ENCODE measurements around the gene NKX1-2. TPM values are rescaled to one million over a fixed set of nuclear protein-coding genes. Genes with fewer than 3 reads are reported as not detected.

NKX1-2 gene
- polyA plus RNA-seq, 2 of the 4 experiments (the other 2 are of a cell fraction), result 0.08 to 0.16 TPM

GRCh38 chr10:124496150-124496549 lies 46.3 kb upstream of the NKX1-2 start:
- 91% methylated on average over 14 of the region's 14 CpGs for WGBS (ENCODE audit: missing lambda C conversion rate)
- Histone ChIP-seq H3K4me3 (no peak overlapping the region), H3K4me1 (no peaks in the 10 kb centered on the region), H3K9me3 (peaks cover 7% of the 10 kb centered on the region; the same call in 2 of the 3 replicates), H3K4me2 (no peak overlapping the region), H3K27ac (no peak overlapping the region)
- TF ChIP-seq JUNB (IDR thresholded peaks at IDR 0.05), result no peak
- TF ChIP-seq ELK1 (IDR thresholded peaks at IDR 0.05; ENCODE audit: low read depth, low read length), result no peak
- TF ChIP-seq FOSL2 (IDR thresholded peaks at IDR 0.05), result no peak
- no peak for TF ChIP-seq FOSL2 (CRISPR knock-in tag; IDR thresholded peaks at IDR 0.05)
- TF ChIP-seq CHD2 (IDR thresholded peaks at IDR 0.05; ENCODE audit: low read length, partially characterized antibody), result no peak
- no peak for TF ChIP-seq HEYL (CRISPR knock-in tag; IDR thresholded peaks at IDR 0.05)
- no peak for TF ChIP-seq ZC3H11A (IDR thresholded peaks at IDR 0.05)
- no peak for DNase-seq (ENCODE audit: low read depth in 1 of 2, low spot score in 1 of 2)
- FAIRE-seq, result no peak
- no peak for ATAC-seq
- ChIA-PET CTCF (no interaction called here), POLR2A (interaction anchor here (1.2 kb wide), 1 partner anchor 77 kb away, joined by 3 read pairs; the partner anchor contains the start of gene OAT)

GRCh38 chr10:124495725-124496124 lies 45.9 kb upstream of the NKX1-2 start:
- Histone ChIP-seq H3K27ac (no peak overlapping the region), H3K4me1 (no peaks in the 10 kb centered on the region), H3K4me2 (no peak overlapping the region), H3K9me3 (peaks cover 3% of the 10 kb centered on the region; the same call in 2 of the 3 replicates), H3K4me3 (no peak overlapping the region)
- POLR2A ChIA-PET, result interaction anchor here (1.2 kb wide), 1 partner anchor 77 kb away, joined by 3 read pairs; the partner anchor contains the start of gene OAT
- FAIRE-seq, result no peak
- no peak for ATAC-seq
- 88% methylated on average over 11 of the region's 11 CpGs for WGBS (ENCODE audit: missing lambda C conversion rate)
- TF ChIP-seq RNF2 (IDR thresholded peaks at IDR 0.05; ENCODE audit: borderline replicate concordance, low read depth) (no peak), HOXB5 (CRISPR knock-in tag; IDR thresholded peaks at IDR 0.05) (no peak), CHD2 (IDR thresholded peaks at IDR 0.05; ENCODE audit: low read length, partially characterized antibody) (no peak), KDM1A (IDR thresholded peaks at IDR 0.05; ENCODE audit: low read depth) (no peak), REST (IDR thresholded peaks at IDR 0.05) (no peak), MAX (IDR thresholded peaks at IDR 0.05) (no peak), FOSB (CRISPR knock-in tag; IDR thresholded peaks at IDR 0.05) (no peak), JUN (IDR thresholded peaks at IDR 0.05) (no peak), FOSL2 (IDR thresholded peaks at IDR 0.05) (no peak), FOSL2 (CRISPR knock-in tag; IDR thresholded peaks at IDR 0.05) (no peak)
- CTCF ChIA-PET, result no interaction called here
- DNase-seq (ENCODE audit: low read depth in 1 of 2, low spot score in 1 of 2), result no peak

- no peaks in the 10 kb centered on the region for H3K4me1 ChIP-seq
- ATAC-seq, result no peak
- FAIRE-seq, result no peak
- CTCF ChIA-PET, result no interaction called here
- WGBS (ENCODE audit: missing lambda C conversion rate), result 88% methylated on average over 5 of the region's 7 CpGs
- TF ChIP-seq NR3C1 (IDR thresholded peaks at IDR 0.05) (no peak), HMGXB4 (CRISPR knock-in tag; IDR thresholded peaks at IDR 0.05; ENCODE audit: borderline replicate concordance) (no peak), NPAS2 (CRISPR knock-in tag; IDR thresholded peaks at IDR 0.05; ENCODE audit: borderline replicate concordance) (no peak), ZFP36 (IDR thresholded peaks at IDR 0.05; ENCODE audit: borderline replicate concordance, partially characterized antibody) (no peak), HOXB13 (CRISPR knock-in tag; IDR thresholded peaks at IDR 0.05; ENCODE audit: low read depth) (no peak), HEYL (CRISPR knock-in tag; IDR thresholded peaks at IDR 0.05) (no peak), KDM5A (IDR thresholded peaks at IDR 0.05) (no peak), JUNB (IDR thresholded peaks at IDR 0.05) (no peak), RARB (CRISPR knock-in tag; IDR thresholded peaks at IDR 0.05) (no peak), HOXA7 (CRISPR knock-in tag; IDR thresholded peaks at IDR 0.05) (no peak), SMC3 (IDR thresholded peaks at IDR 0.05) (no peak), GATA3 (IDR thresholded peaks at IDR 0.05; ENCODE audit: borderline replicate concordance) (no peak), CEBPB (IDR thresholded peaks at IDR 0.05) (no peak), BCL3 (IDR thresholded peaks at IDR 0.05) (no peak)
- no peak overlapping the region for H3K27ac ChIP-seq
- no peak for DNase-seq (ENCODE audit: low read depth in 1 of 2, low spot score in 1 of 2)
- POLR2A ChIA-PET, result interaction anchor here (1.2 kb wide), 1 partner anchor 76 kb away, joined by 3 read pairs; the partner anchor contains the start of gene OAT
- no peaks in the 10 kb centered on the region for H3K9me3 ChIP-seq
- no peak overlapping the region for H3K4me3 ChIP-seq
- no peak overlapping the region for H3K4me2 ChIP-seq
Observed at GRCh38 chr10:124495162-124495561, 45.3 kb upstream of the NKX1-2 start.
